ENCODE results near the gene SCAF4. TPM values are rescaled to one million over a fixed set of nuclear protein-coding genes. Genes with fewer than 3 reads are reported as not detected.

SCAF4 gene
- total and polyA plus RNA-seq, 2 of the 8 experiments (the other 6 are each of a cell fraction or from before 2014, with no cell fraction given), result 28.9 to 55.1 TPM

DNA sequence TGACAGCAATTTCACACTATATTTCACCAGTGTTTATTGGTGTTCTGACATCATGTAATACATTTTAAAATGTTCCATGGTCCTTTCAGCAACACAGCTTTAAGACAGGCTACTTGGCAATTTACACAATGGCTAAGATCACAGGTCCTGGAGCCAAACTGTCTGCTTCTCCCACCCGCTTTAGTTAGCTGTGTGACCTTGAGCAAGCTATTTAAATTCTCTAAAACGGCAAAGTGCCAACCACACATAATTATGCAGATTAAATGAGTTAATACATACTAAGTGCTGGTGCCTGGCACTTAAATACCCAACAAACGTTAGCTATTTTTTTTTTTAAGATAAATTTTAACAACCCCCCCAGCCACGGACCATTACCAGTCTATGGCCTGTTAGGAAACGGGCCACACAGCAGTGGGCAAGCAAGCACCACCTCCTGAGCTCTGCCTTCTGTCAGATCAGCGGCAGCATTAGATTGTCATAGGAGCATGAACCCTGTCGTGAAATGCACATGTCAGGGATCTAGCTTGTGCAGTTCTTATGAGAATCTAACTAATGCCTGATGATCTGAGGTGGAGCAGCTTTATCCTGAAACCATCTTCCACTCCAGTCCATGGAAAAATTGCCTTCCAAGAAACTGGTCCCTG is 45.5 kb downstream of the SCAF4 start:
- H4K91ac ChIP-seq (replicated peaks; ENCODE audit: insufficient read length, low read length), result no peak overlapping the region
- H3K36me3 ChIP-seq (ENCODE audit: control insufficient read depth in 2 of 4, insufficient read depth in 4 of 4, low read length in 3 of 4), result peaks cover 32 to 90% (median 72%) of the 10 kb centered on the region in 4 experiments
- no peak overlapping the region for H2AK5ac ChIP-seq (ENCODE audit: low read depth, low read length)
- no peak overlapping the region for H3K9ac ChIP-seq (replicated peaks in 1 of 4; ENCODE audit: extremely low read depth in 1 of 4, low read depth in 3 of 4, low read length in 3 of 4)
- H4K8ac ChIP-seq (ENCODE audit: extremely low read depth, insufficient read depth, low read length), result no peak overlapping the region
- H2BK5ac ChIP-seq (ENCODE audit: low read depth, low read length), result no peak overlapping the region
- DNase-seq (ENCODE audit: low read depth in 1 of 2, low spot score in 2 of 2), result no peak
- 87% methylated on average over 7 of the region's 7 CpGs; no CpG with 5 or more reads in 1 of the 2 experiments for WGBS, 2 experiments (ENCODE audit: extremely low coverage in 1 of 2, insufficient coverage in 1 of 2, insufficient read length in 1 of 2, insufficient replicate concordance in 2 of 2, low coverage in 1 of 2, low lambda C conversion rate in 2 of 2, missing lambda C conversion rate in 1 of 2)
- no peak for FAIRE-seq
- H2BK12ac ChIP-seq (ENCODE audit: low read depth, low read length), result no peak overlapping the region
- peaks cover 0 to 3% of the 10 kb centered on the region in 2 experiments; a peak in 1 of 4 replicates for H3K79me2 ChIP-seq (ENCODE audit: control insufficient read depth in 1 of 2, insufficient read depth in 2 of 2, low read length in 2 of 2)
- no peaks in the 10 kb centered on the region for H3K27me3 ChIP-seq (replicated peaks in 1 of 4; ENCODE audit: control insufficient read depth in 3 of 4, extremely low read depth in 1 of 4, insufficient read depth in 3 of 4, low read length in 3 of 4)
- no peak overlapping the region for H4K5ac ChIP-seq (ENCODE audit: insufficient read length, low read depth, low read length)
- no peak overlapping the region for H2BK20ac ChIP-seq (ENCODE audit: low read length)
- H3K23me2 ChIP-seq (ENCODE audit: low read depth, low read length), result no peaks in the 10 kb centered on the region; the same call in 1 of the 2 replicates
- H3K4me1 ChIP-seq (replicated peaks in 1 of 4; ENCODE audit: control insufficient read depth in 3 of 4, insufficient read depth in 4 of 4, low read length in 3 of 4), result no peaks in the 10 kb centered on the region
- no peak overlapping the region for H2BK15ac ChIP-seq (ENCODE audit: low read length)
- H3K18ac ChIP-seq (ENCODE audit: extremely low read depth, low read length), result no peak overlapping the region
- ChIA-PET CTCF (ENCODE audit: partially characterized antibody) (interaction anchor here (0.6 to 1.4 kb wide), 4 partner anchors 8 to 570 kb away, joined by 3 read pairs; no protein-coding TSS in a partner anchor), POLR2A (ENCODE audit: partially characterized antibody) (interaction anchor here (0.6 to 1.7 kb wide), 5 partner anchors 10 to 1948 kb away, joined by 3 to 10 read pairs (median 3); no protein-coding TSS in a partner anchor)
- no peak overlapping the region for H3K27ac ChIP-seq (ENCODE audit: low read depth, low read length)
- H2BK120ac ChIP-seq (replicated peaks; ENCODE audit: low read depth, low read length), result no peak overlapping the region
- H3K9me3 ChIP-seq (ENCODE audit: insufficient read depth in 2 of 2, low read depth in 1 of 2, low read length in 1 of 2), result no peaks in the 10 kb centered on the region
- no peak overlapping the region for H3K4ac ChIP-seq (replicated peaks; ENCODE audit: insufficient read length, low read depth, low read length)
- no peak overlapping the region for H3K23ac ChIP-seq (ENCODE audit: insufficient read length)
- peaks cover 2% of the 10 kb centered on the region in 2 experiments for H4K20me1 ChIP-seq (replicated peaks in 1 of 2; ENCODE audit: control insufficient read depth in 1 of 2, insufficient read depth in 2 of 2, low read length in 2 of 2)
- H3K14ac ChIP-seq (ENCODE audit: insufficient read length), result no peak overlapping the region
- H3K4me3 ChIP-seq (ENCODE audit: extremely low read depth in 1 of 4, insufficient read depth in 2 of 4, low read depth in 3 of 4, low read length in 4 of 4), result no peak overlapping the region
- H3K4me2 ChIP-seq (ENCODE audit: insufficient read depth in 1 of 2, low read depth in 2 of 2, low read length in 2 of 2), result no peak overlapping the region
- H2AFZ ChIP-seq (ENCODE audit: low read length), result no peak overlapping the region
- no peak overlapping the region for H3K56ac ChIP-seq (replicated peaks; ENCODE audit: insufficient read length, low read depth, low read length)
- H3K79me1 ChIP-seq (ENCODE audit: low read depth, low read length), result no peaks in the 10 kb centered on the region; the same call in 1 of the 2 replicates
- no peak for TF ChIP-seq MAFK (IDR thresholded peaks at IDR 0.05; ENCODE audit: low read depth, low read length)
- no peak for TF ChIP-seq JUN (IDR thresholded peaks at IDR 0.05; ENCODE audit: low read depth, low read length)
- TF ChIP-seq, protein P1, sequence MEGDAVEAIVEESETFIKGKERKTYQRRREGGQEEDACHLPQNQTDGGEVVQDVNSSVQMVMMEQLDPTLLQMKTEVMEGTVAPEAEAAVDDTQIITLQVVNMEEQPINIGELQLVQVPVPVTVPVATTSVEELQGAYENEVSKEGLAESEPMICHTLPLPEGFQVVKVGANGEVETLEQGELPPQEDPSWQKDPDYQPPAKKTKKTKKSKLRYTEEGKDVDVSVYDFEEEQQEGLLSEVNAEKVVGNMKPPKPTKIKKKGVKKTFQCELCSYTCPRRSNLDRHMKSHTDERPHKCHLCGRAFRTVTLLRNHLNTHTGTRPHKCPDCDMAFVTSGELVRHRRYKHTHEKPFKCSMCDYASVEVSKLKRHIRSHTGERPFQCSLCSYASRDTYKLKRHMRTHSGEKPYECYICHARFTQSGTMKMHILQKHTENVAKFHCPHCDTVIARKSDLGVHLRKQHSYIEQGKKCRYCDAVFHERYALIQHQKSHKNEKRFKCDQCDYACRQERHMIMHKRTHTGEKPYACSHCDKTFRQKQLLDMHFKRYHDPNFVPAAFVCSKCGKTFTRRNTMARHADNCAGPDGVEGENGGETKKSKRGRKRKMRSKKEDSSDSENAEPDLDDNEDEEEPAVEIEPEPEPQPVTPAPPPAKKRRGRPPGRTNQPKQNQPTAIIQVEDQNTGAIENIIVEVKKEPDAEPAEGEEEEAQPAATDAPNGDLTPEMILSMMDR (IDR thresholded peaks at IDR 0.05; ENCODE audit: control extremely low read depth in 1 of 3, insufficient read depth in 1 of 3, low read depth in 1 of 3, low read length in 3 of 3), result no peak
- no peak for TF ChIP-seq NRF1 (IDR thresholded peaks at IDR 0.05; ENCODE audit: low read depth, low read length)
- no peak for TF ChIP-seq TEAD4 (IDR thresholded peaks at IDR 0.05; ENCODE audit: low read depth, low read length)
- TF ChIP-seq SP4 (IDR thresholded peaks at IDR 0.05; ENCODE audit: low read length), result no peak
- no peak for TF ChIP-seq POLR2AphosphoS5 (IDR thresholded peaks at IDR 0.05; ENCODE audit: low read depth, low read length)
- TF ChIP-seq CREB1 (IDR thresholded peaks at IDR 0.05), result no peak
- TF ChIP-seq SIX5 (IDR thresholded peaks at IDR 0.05; ENCODE audit: low read depth, low read length), result no peak
- TF ChIP-seq SAP30 (IDR thresholded peaks at IDR 0.05; ENCODE audit: insufficient read depth, insufficient replicate concordance, low read length), result no peak
- no peak for TF ChIP-seq NANOG (IDR thresholded peaks at IDR 0.05; ENCODE audit: insufficient read depth, low read depth, low read length, poor library complexity, severe bottlenecking)
